ENCODE results near the gene AK5. TPM values are rescaled to one million over a fixed set of nuclear protein-coding genes. Genes with fewer than 3 reads are reported as not detected.

The AK5 gene
- total RNA-seq, 1 donor from 2014 or later: 0.91 TPM

DNA sequence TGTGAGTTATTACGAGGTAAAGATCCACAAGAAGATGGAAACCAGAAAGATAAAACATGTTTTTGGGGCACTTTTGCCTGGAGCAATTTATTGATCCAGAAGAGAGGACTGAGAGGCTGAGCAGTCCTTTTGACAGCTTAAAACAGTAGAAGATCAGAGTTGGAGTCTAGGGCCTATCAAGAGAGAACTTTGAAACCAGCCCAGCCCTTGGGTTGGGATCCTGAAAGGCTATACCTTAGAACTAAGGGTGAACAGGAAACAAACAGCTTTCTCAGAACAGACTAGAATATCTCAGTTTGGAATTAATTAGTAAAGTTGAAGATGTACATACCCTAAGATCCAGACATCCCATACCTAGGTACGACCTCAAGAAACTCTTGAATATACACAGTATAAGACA, 311.1 kb downstream of the AK5 start:
- no peaks in the 10 kb centered on the region for H3K36me3 Mint-ChIP-seq (ENCODE audit: unreplicated experiment)
- TF ChIP-seq, protein P1, sequence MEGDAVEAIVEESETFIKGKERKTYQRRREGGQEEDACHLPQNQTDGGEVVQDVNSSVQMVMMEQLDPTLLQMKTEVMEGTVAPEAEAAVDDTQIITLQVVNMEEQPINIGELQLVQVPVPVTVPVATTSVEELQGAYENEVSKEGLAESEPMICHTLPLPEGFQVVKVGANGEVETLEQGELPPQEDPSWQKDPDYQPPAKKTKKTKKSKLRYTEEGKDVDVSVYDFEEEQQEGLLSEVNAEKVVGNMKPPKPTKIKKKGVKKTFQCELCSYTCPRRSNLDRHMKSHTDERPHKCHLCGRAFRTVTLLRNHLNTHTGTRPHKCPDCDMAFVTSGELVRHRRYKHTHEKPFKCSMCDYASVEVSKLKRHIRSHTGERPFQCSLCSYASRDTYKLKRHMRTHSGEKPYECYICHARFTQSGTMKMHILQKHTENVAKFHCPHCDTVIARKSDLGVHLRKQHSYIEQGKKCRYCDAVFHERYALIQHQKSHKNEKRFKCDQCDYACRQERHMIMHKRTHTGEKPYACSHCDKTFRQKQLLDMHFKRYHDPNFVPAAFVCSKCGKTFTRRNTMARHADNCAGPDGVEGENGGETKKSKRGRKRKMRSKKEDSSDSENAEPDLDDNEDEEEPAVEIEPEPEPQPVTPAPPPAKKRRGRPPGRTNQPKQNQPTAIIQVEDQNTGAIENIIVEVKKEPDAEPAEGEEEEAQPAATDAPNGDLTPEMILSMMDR (IDR thresholded peaks at IDR 0.05; ENCODE audit: partially characterized antibody, unreplicated experiment): no peak
- DNase-seq: no peak
- peaks cover 2% of the 10 kb centered on the region for H3K27me3 Mint-ChIP-seq (ENCODE audit: unreplicated experiment)
- H3K27ac Mint-ChIP-seq (ENCODE audit: unreplicated experiment): no peak overlapping the region
- no peak overlapping the region for H3K4me3 Mint-ChIP-seq (ENCODE audit: unreplicated experiment)
- peaks cover 4% of the 10 kb centered on the region for H3K4me1 Mint-ChIP-seq (ENCODE audit: low read depth, unreplicated experiment)
- H3K9me3 Mint-ChIP-seq (ENCODE audit: unreplicated experiment): no peaks in the 10 kb centered on the region

- DNase-seq: no peak
- Mint-ChIP-seq H3K4me1 (ENCODE audit: low read depth, unreplicated experiment) (peaks cover 4% of the 10 kb centered on the region), H3K27me3 (ENCODE audit: unreplicated experiment) (peaks cover 2% of the 10 kb centered on the region), H3K9me3 (ENCODE audit: unreplicated experiment) (no peaks in the 10 kb centered on the region), H3K27ac (ENCODE audit: unreplicated experiment) (no peak overlapping the region), H3K4me3 (ENCODE audit: unreplicated experiment) (no peak overlapping the region), H3K36me3 (ENCODE audit: unreplicated experiment) (no peaks in the 10 kb centered on the region)
- TF ChIP-seq, protein P1 (IDR thresholded peaks at IDR 0.05; ENCODE audit: partially characterized antibody, unreplicated experiment): no peak
Observed at GRCh38 chr1:77594366-77595112, 312.7 kb downstream of the AK5 start.

DNA sequence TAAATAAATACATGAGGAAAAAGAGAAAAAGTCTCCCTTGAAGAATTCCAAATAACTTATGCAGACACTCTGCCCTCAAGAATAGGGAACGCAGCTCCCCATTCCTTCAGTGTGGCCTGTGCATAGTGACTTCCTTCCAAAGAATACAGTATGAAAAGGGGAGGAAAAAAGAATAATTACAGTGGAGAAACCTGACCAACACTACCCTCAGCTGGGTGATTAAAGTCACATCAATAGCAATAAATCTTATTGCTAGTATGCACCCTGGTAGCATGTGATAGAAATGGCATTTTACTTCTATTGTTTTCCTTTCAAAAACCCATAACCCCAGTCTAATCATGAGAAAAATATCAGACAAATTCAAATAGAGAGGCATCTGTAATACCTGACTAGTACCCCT, 315.5 kb downstream of the AK5 start:
- Mint-ChIP-seq H3K9me3 (ENCODE audit: unreplicated experiment) (no peaks in the 10 kb centered on the region), H3K4me3 (ENCODE audit: unreplicated experiment) (no peak overlapping the region), H3K36me3 (ENCODE audit: unreplicated experiment) (no peaks in the 10 kb centered on the region), H3K27ac (ENCODE audit: unreplicated experiment) (no peak overlapping the region), H3K4me1 (ENCODE audit: low read depth, unreplicated experiment) (peaks cover 4% of the 10 kb centered on the region), H3K27me3 (ENCODE audit: unreplicated experiment) (peaks cover 2% of the 10 kb centered on the region)
- TF ChIP-seq, protein P1 (IDR thresholded peaks at IDR 0.05; ENCODE audit: partially characterized antibody, unreplicated experiment): no peak
- no peak for DNase-seq

GRCh38 chr1:77605246-77606026, 323.6 kb downstream of the AK5 start:
- no peak for DNase-seq
- H3K4me1 Mint-ChIP-seq (ENCODE audit: low read depth, unreplicated experiment): no peaks in the 10 kb centered on the region
- H3K27ac Mint-ChIP-seq (ENCODE audit: unreplicated experiment): no peak overlapping the region
- TF ChIP-seq, protein P1 (IDR thresholded peaks at IDR 0.05; ENCODE audit: partially characterized antibody, unreplicated experiment): no peak
- H3K4me3 Mint-ChIP-seq (ENCODE audit: unreplicated experiment): no peak overlapping the region
- H3K27me3 Mint-ChIP-seq (ENCODE audit: unreplicated experiment): no peaks in the 10 kb centered on the region
- H3K36me3 Mint-ChIP-seq (ENCODE audit: unreplicated experiment): peaks cover 32% of the 10 kb centered on the region
- peaks cover 3% of the 10 kb centered on the region for H3K9me3 Mint-ChIP-seq (ENCODE audit: unreplicated experiment)

- no peak overlapping the region for H3K27ac Mint-ChIP-seq (ENCODE audit: unreplicated experiment)
- H3K27me3 Mint-ChIP-seq (ENCODE audit: unreplicated experiment): peaks cover 2% of the 10 kb centered on the region
- no peak overlapping the region for H3K4me3 Mint-ChIP-seq (ENCODE audit: unreplicated experiment)
- no peak for DNase-seq
- H3K4me1 Mint-ChIP-seq (ENCODE audit: low read depth, unreplicated experiment): no peaks in the 10 kb centered on the region
- peaks cover 36% of the 10 kb centered on the region for H3K36me3 Mint-ChIP-seq (ENCODE audit: unreplicated experiment)
- TF ChIP-seq, protein P1 (IDR thresholded peaks at IDR 0.05; ENCODE audit: partially characterized antibody, unreplicated experiment): no peak
- H3K9me3 Mint-ChIP-seq (ENCODE audit: unreplicated experiment): peaks cover 4% of the 10 kb centered on the region
Observed at GRCh38 chr1:77608893-77609292, 327.1 kb downstream of the AK5 start.

All from glutamatergic neuron (in vitro differentiated cells).